NCI-H2107 (cell line): ENCODE measurements around the gene APLNR.
"Not testable (repeated sequence)": the region's sequence is repeated elsewhere in the genome, so short reads cannot be mapped to it uniquely, and the experiment has no call there.

Source experiments
- DNase-seq: peaks from one replicate; lab custom pipeline; 2025; lab: John Stamatoyannopoulos, UW

APLNR gene

GRCh38 chr11:57237204-57237681, at the start of gene APLNR:
APLNR (minus strand) TSS chr11:57237250; CDS start chr11:57237004, 246 bp downstream.
- no peak for DNase-seq

GRCh38 chr11:57283231-57283990, 46.4 kb upstream of the APLNR start:
- DNase-seq: no peak

DNA sequence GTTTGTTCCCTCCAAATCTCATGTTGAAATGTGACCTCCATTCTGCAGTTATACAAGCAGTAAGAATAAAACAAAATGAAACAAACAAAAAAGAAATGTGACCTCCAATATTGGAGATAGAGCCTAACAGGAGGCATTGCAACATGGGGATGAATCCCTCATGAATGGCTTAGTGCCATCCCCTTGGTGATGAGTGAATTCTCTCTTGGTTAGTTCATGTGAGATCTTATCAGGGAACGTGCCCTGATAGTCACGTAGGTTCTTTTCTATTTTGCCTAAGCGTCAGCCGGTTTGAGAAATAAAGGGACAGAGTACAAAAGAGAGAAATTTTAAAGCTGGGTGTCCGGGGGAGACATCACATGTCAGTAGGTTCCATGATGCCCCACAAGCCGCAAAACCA, 44.5 kb upstream of the APLNR start:
- DNase-seq: not testable (repeated sequence)

GRCh38 chr11:57279116-57279515, 42.1 kb upstream of the APLNR start:
- DNase-seq: no peak

- DNase-seq: no peak
Observed at GRCh38 chr11:57278721-57279095, 41.7 kb upstream of the APLNR start.

DNA sequence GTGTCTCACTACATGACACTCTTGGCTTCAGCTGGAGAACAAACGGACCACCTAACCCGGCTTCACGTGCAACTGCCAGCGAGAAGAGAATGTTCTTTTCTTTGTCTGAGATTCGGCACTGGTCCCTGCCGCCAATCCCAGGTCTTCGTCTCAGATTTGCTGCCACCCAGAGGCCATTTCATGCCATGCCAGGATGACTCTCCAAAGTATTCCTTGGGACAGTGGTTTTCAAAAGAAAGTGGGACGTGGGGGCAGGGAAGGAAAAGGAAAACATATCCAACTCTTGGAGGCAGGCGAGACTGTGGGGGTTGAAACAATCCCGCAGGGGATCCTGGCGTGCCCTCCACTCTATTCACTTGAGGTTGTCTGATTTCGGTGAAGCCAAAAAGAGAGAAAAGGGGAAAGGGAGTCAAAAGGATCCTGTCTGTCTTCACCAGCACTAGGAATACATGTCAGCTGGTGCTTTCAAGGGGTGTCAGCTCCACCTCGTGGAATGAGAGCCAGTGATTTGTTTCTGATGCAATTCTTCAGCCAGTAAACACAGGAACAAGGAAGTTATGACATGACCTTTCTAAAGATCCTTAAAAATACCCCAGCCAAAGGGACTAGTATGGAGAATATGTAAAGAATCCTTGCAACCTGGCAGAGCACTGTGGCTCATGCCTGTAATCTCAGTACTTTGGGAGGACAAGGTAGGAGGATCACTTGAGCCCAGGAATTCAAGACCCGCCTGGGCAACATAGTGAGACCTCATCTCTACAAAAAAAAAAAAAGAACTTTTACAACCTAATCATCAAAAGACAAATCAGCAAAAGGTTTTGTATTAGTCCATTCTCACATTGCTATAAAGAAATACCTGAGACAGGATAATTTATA, 41.0 kb upstream of the APLNR start:
- peak; percentile 16 for DNase-seq

DNA sequence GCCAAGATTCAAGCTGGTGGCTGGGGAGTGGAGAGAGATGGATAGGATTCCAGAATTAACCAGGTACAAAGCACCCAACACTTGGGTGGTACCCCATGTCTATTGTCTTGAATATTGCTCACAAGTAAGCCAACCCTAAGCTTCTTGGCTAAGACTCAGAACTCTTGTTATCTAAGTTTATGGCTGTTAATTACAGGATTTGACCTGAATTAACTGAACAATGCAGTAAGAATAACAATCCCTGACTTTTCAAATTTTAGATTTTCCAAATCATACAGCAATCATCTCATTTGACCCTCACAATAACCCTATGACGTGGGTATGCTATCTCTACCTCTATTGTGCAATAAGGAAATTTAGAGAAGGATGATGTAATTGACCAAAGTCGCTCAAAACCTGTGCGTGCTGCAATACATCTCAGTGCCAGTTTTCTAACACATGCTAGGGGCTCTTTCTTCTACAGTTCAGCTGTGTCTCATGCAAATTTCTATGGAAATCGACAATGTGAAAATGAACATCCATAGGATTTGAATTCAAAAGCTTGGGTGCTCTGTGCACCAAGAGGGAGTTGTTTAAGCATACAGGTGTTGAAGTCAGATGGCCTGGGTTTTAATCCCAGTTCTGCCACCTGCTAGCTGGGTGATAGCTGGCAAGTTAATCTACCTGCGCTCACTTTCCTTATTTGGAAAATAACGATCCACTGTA, 40.1 kb upstream of the APLNR start:
- DNase-seq: no peak

- DNase-seq: no peak
Observed at GRCh38 chr11:57276169-57276970, 39.3 kb upstream of the APLNR start.

DNA sequence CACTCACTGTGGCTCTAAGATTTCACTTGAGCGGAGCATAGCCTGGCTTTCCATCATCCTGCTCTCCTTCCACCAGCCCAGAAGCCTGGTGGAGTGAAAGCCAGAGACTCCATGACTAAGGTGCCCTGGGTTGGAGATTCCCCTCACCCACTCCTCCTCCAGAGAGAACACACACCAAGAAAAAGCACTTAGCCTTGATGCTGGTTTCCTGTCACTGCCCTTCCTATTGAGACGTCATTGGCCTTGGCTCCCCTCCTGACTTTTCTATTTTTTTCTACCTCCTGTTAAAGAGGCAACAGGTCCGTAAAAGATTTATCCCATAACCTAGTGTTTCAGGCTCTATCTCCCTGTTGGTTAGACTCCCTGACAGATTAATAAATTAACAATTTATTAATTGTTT, 38.5 kb upstream of the APLNR start:
- no peak for DNase-seq

GRCh38 chr11:57274904-57275498, 38.0 kb upstream of the APLNR start:
- DNase-seq: no peak

DNA sequence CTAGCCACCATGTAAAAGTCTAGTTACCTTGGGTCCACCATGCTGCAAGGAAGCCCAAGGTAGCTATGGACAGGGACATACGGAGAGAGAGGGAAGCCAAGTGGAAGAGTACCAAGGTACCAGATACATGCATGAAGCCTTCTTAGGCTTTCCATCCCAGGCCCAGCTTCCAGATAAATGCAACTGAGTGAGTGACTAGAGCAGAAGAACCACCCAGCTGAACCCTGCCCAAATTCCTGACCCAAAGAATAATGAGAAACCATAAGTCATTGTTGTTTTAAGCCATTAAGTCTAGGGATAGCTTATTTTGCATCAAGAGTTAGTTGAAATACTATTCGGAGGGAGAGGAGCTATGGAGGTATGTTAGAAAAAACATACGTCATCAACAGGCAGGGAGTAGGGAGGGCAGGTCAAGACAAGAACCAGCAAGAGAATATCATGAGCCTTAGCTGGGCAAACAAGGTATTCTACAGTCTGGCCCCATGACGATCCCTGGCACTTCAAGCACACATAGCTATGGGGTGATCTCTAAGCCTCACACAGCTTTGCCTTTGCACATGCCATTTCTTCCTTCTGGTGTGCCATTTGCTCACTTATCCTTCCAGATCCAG, 36.5 kb upstream of the APLNR start:
- DNase-seq: no peak

- no peak for DNase-seq
Observed at GRCh38 chr11:57269571-57270021, 32.5 kb upstream of the APLNR start.

DNA sequence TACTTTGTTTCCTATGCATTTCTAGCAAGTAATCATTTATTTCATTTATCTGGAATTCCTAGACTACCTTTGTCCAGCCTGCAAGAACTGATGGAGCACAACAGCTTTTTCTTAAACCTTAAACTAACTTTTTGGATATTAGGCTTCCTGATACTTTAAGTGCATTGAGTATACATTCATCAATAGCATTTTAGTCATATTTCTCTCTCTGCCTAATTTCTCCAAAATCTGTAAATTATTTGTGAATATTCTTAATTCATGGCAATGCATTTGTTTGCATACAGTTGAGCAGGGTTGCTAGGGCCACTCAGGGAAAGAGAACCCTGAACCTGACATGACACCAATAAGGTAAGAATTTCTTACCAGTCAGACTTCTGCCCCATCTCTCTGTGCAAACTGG, 29.1 kb upstream of the APLNR start:
- DNase-seq: no peak

DNA sequence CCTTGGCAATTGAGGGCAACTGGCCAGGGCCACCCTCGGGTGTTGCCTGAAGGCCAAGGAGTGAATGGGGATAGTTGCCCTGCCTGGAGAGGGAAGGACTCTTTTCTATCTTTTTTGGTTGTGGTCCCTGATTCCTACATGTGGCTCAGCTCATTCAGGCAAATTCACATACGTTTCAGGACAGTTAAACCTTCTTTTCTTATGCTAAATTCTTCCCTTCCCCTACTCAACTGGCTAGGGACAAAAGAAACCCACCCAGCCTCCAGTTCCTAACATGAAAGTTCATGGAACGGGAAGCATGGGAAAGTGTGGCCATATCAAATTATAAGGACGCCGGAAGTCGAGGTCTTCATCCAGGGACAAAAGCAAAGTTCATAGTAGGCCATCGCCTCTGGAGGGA, 26.3 kb upstream of the APLNR start:
- no peak for DNase-seq

- no peak for DNase-seq
Observed at GRCh38 chr11:57262157-57262556, 25.1 kb upstream of the APLNR start.

GRCh38 chr11:57260937-57261783, 24.1 kb upstream of the APLNR start:
- no peak for DNase-seq

DNA sequence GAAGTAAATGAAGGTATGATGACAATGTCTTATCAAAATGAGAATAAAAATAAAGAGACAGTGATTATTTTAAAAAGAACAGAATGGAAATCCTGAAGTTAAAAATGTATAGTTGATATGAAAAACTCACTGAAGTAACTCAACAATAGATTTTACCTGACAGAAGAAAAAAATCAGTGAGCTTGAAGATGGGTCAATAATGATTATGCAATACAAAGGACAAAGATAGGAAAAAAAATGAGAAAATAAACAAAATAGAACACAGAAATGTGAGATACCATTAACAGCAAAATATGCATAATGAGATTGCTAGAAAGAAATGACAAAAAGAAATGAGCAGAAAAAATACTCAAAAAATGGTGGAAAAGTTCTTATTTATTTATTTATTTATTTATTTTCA, 19.1 kb upstream of the APLNR start:
- DNase-seq: no peak

- DNase-seq: no peak
Observed at GRCh38 chr11:57255618-57256017, 18.6 kb upstream of the APLNR start.

- no peak for DNase-seq
Observed at GRCh38 chr11:57254631-57255030, 17.6 kb upstream of the APLNR start.
